Ovary (tissue), 9 donors: Measurements from ENCODE around the gene CACNA1E. TPM values are rescaled to one million over a fixed set of nuclear protein-coding genes. Genes with fewer than 3 reads are reported as not detected.

Experiments
- DNase-seq, 5 donors: peaks; one replicate each; pipeline ENCODE4 v3.0.0-alpha.2; 2019 to 2020
- H3K27ac ChIP-seq, 2 donors: fragments of 200-600 bp; one replicate each; pipeline versions ENCODE4 v1.5.1 to v1.8.0; 2019 to 2022
- H3K27me3 ChIP-seq: fragments of 200-600 bp; one replicate; pipeline ENCODE4 v1.8.0; 2022
- H3K36me3 ChIP-seq: fragments of 200-600 bp; sonication (generic); one replicate; pipeline ENCODE4 v1.5.1; 2019
- H3K4me1 ChIP-seq: one replicate; pipeline ENCODE4 v1.8.1; 2013; ENCODE audit warnings: mild to moderate bottlenecking, moderate library complexity; ENCODE audit not compliant: insufficient read depth
- H3K4me3 ChIP-seq: fragments of 200-600 bp; sonication (generic); one replicate; pipeline ENCODE4 v1.5.1; 2017
- H3K9me3 ChIP-seq, 2 donors: fragments of 200-600 bp in 1 of 2; sonication (generic) in 1 of 2; one replicate each; pipeline versions ENCODE4 v1.5.1 to v1.8.1; 2013 to 2019; ENCODE audit warnings: mild to moderate bottlenecking in 1 of 2, moderate library complexity in 1 of 2
- CTCF ChIP-seq, 3 donors: fragments of 450-650 bp in 2 of 3; fragments of 200-600 bp in 1 of 3; IDR thresholded peaks; one replicate each; pipeline versions ENCODE4 v1.5.1 to v1.8.0; 2016 to 2022; ENCODE audit warnings: antibody characterized with exemption in 3 of 3, mild to moderate bottlenecking in 1 of 3
- EP300 ChIP-seq: sonication (generic); formaldehyde crosslinking; IDR thresholded peaks from one replicate; pipeline ENCODE4 v1.6.1; 2017; ENCODE audit warnings: antibody characterized with exemption
- POLR2A ChIP-seq: fragments of 450-650 bp; IDR thresholded peaks from one replicate; pipeline ENCODE4 v1.6.1; 2017; ENCODE audit warnings: antibody characterized with exemption, mild to moderate bottlenecking, moderate library complexity
- WGBS, 3 donors: extraction: QIAGEN DNeasy Blood & Tissue Kit in 1 of 3; methylation state at CpG; one replicate each; pipeline versions ENCODE4 v1.1.5 to v1.1.7; 2013 to 2017; 5-methylcytosine and 5-hydroxymethylcytosine counted together
- intact Hi-C, 4 donors: fragments of 100-400 bp; cut with DNase I; formaldehyde crosslinking; loops; one replicate each; pipeline versions ENCODE4 v1.11.0 to v1.15.1; 2022 to 2023
- polyA plus RNA-seq, 2 donors: library from polyadenylated mRNA; stranded (reverse); fragments of 200-250 nt in 1 of 2; fragments of 350-450 nt in 1 of 2; fragmentation: Illumina TruSeq in 1 of 2; extraction: RNeasy Lipid Tissue Mini Kit (QIAGEN cat#74804) in 1 of 2; gene quantifications; one replicate each; pipeline ENCODE4 v1.2.3, GENCODE V29; 2013 to 2014
- total RNA-seq, 7 donors: library from RNA; depleted of rRNA in 2 of 7; stranded (reverse); fragments of >200 nt in 2 of 7; fragmentation: NEBNext Ultra II Directional in 3 of 7; extraction: Animal tissue kit (Norgen Biotek cat#: 25700) in 3 of 7; gene quantifications; one replicate each; pipeline versions ENCODE4 v1.1.0 to v1.2.4, GENCODE V29; 2016 to 2023
- donor health status: DM: no; HTN: no; CAD: no; lungs with moderate emphysema.
- donor health status: DM: no; HTN: no; CAD: no.
- donor health status: Bipolar disorder and iron deficiency.
- donor health status: DM: yes; HTN: yes; CAD: no.
- donor health status: DM: no; HTN: no; CAD: no.
- donor health status: DM: yes; HTN: yes; CAD: no.

The CACNA1E gene
- total and polyA plus RNA-seq, 9 donors, result 0.01 to 0.34 (median 0.10) TPM; not detected in 3

GRCh38 chr1:181508486-181509165 is 25.3 kb downstream of the CACNA1E start:
- H3K36me3 ChIP-seq, result no peaks in the 10 kb centered on the region
- intact Hi-C loops, result no loop called here
- H3K27ac ChIP-seq, result no peak overlapping the region
- no peak overlapping the region for H3K4me3 ChIP-seq
- 67 to 76% (median 69%) methylated on average over 9 of the region's 9 CpGs for WGBS, 3 donors
- no peak for TF ChIP-seq CTCF (IDR thresholded peaks at IDR 0.05)
- no peak for TF ChIP-seq POLR2A
- no peak for TF ChIP-seq EP300
- no peak for DNase-seq
- no peaks in the 10 kb centered on the region for H3K4me1 ChIP-seq
- no peaks in the 10 kb centered on the region for H3K9me3 ChIP-seq
- H3K27me3 ChIP-seq, result no peaks in the 10 kb centered on the region

- no peak for DNase-seq
- no peaks in the 10 kb centered on the region for H3K4me1 ChIP-seq
- H3K27me3 ChIP-seq, result no peaks in the 10 kb centered on the region
- H3K4me3 ChIP-seq, result no peak overlapping the region
- H3K9me3 ChIP-seq, result no peaks in the 10 kb centered on the region
- no peak for TF ChIP-seq EP300
- TF ChIP-seq POLR2A, result no peak
- no peak for TF ChIP-seq CTCF (IDR thresholded peaks at IDR 0.05)
- H3K36me3 ChIP-seq, result no peaks in the 10 kb centered on the region
- 53 to 73% (median 65%) methylated on average over 4 of the region's 4 CpGs for WGBS, 3 donors
- intact Hi-C loops, result loop anchor here in 1 of 4 donors (10.0 kb wide), 1 partner anchor 61 kb away; no protein-coding TSS in a partner anchor
- H3K27ac ChIP-seq, result no peak overlapping the region
These were observed 30.5 kb downstream of the CACNA1E start for GRCh38 chr1:181513786-181514297.

GRCh38 chr1:181514298-181515290 is 31.3 kb downstream of the CACNA1E start:
- Histone ChIP-seq H3K27ac (no peak overlapping the region), H3K9me3 (no peaks in the 10 kb centered on the region), H3K4me1 (no peaks in the 10 kb centered on the region), H3K27me3 (no peaks in the 10 kb centered on the region), H3K4me3 (no peak overlapping the region), H3K36me3 (no peaks in the 10 kb centered on the region)
- TF ChIP-seq CTCF (IDR thresholded peaks at IDR 0.05), result no peak
- no peak for TF ChIP-seq POLR2A
- TF ChIP-seq EP300, result no peak
- DNase-seq, result no peak
- intact Hi-C loops, result loop anchor here in 1 of 4 donors (10.0 kb wide), 1 partner anchor 60 kb away; no protein-coding TSS in a partner anchor
- 74 to 89% (median 83%) methylated on average over 4 of the region's 4 CpGs for WGBS, 3 donors

GRCh38 chr1:181516706-181517105 is 33.4 kb downstream of the CACNA1E start:
- no peaks in the 10 kb centered on the region for H3K9me3 ChIP-seq
- no peak for DNase-seq
- H3K27me3 ChIP-seq, result no peaks in the 10 kb centered on the region
- 42 to 60% (median 50%) methylated on average over 4 of the region's 4 CpGs for WGBS, 3 donors
- H3K27ac ChIP-seq, result no peak overlapping the region
- TF ChIP-seq EP300, result no peak
- no peaks in the 10 kb centered on the region for H3K36me3 ChIP-seq
- intact Hi-C loops, result loop anchor here in 1 of 4 donors (10.0 kb wide), 1 partner anchor 58 kb away; no protein-coding TSS in a partner anchor
- no peak overlapping the region for H3K4me3 ChIP-seq
- no peaks in the 10 kb centered on the region for H3K4me1 ChIP-seq
